Skin epidermis (tissue), 12 donors: ENCODE results near the gene RCOR2.

Experiments
- H3K27ac ChIP-seq, 21 experiments: fragments of 200-600 bp; sonication (generic) in 11 of 21; one replicate each; pipeline ENCODE4 v1.5.0; 2020; ENCODE audit warnings: mild to moderate bottlenecking in 3 of 21, inconsistent platforms in 2 of 21, moderate library complexity in 2 of 21
- H3K4me3 ChIP-seq, 7 experiments: fragments of 200-600 bp; sonication (generic) in 2 of 7; one replicate each; pipeline ENCODE4 v1.5.0; 2020; ENCODE audit warnings: inconsistent platforms in 2 of 7, mild to moderate bottlenecking in 2 of 7, moderate library complexity in 1 of 7

The RCOR2 gene

GRCh38 chr11:63884196-63884932 lies 32.6 kb downstream of the RCOR2 start:
- Histone ChIP-seq H3K4me3 (no peak overlapping the region), H3K27ac (peak overlapping the region in 6 of 21 experiments; percentile 12 to 54 (median 38))

- Histone ChIP-seq H3K4me3 (no peak overlapping the region), H3K27ac (peak overlapping the region in 6 of 21 experiments; percentile 12 to 54 (median 38))
Measured at GRCh38 chr11:63883791-63884190, 33.2 kb downstream of the RCOR2 start.

GRCh38 chr11:63882555-63883242 lies 34.3 kb downstream of the RCOR2 start:
- Histone ChIP-seq H3K4me3 (no peak overlapping the region), H3K27ac (peak overlapping the region in 2 of 21 experiments; percentile 0 to 31)

DNA sequence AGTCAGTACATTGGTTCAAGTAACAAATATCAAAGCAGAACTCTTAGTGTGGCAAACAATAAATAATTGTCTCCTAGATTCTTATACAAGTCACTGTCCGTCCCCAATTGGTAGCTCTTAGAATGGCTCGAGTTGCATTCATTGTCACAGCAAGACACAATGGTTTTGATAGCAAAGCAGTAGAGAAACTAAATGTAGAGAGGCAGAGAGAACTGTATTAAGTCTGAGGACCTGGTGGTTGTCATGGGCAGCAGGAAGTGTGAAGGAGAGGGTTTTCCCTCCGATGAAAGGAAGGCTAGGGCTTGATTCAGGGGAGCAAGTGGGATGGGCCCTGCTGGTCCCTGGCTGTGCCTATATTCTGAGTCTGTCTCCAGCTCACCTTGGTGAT lies 36.6 kb downstream of the RCOR2 start:
- peak overlapping the region in 5 of 21 experiments; percentile 13 to 54 (median 32) for H3K27ac ChIP-seq

GRCh38 chr11:63879598-63880402 lies 37.2 kb downstream of the RCOR2 start:
- H3K4me3 ChIP-seq: no peak overlapping the region
- H3K27ac ChIP-seq: peak overlapping the region in 14 of 21 experiments; percentile 3 to 75 (median 25)

More for the DNA sequence above, 36.6 kb downstream of the RCOR2 start:
- H3K4me3 ChIP-seq: no peak overlapping the region

- H3K27ac ChIP-seq: no peak overlapping the region
- no peak overlapping the region for H3K4me3 ChIP-seq
Measured at GRCh38 chr11:63877658-63878241, 39.2 kb downstream of the RCOR2 start.

DNA sequence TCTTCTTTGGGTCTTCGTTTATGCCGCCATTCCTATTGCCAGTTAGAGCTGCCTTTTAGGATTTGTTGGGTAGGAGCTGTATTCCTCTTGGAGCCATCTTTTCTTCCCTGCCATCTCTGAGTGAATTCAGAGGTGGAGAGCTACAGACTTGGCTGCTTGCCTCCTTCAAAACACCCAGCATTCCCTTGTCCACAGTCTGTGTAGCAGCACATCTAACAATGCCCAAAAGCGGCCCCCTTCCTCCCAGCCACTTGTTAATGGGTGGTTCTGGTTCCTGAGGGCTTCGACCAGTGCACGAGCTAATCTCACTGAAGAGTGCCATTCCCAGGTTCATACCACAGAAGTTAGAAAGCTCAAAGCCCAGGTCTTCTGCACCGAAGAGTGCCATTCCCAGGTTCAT lies 40.3 kb downstream of the RCOR2 start:
- Histone ChIP-seq H3K4me3 (no peak overlapping the region), H3K27ac (no peak overlapping the region)

DNA sequence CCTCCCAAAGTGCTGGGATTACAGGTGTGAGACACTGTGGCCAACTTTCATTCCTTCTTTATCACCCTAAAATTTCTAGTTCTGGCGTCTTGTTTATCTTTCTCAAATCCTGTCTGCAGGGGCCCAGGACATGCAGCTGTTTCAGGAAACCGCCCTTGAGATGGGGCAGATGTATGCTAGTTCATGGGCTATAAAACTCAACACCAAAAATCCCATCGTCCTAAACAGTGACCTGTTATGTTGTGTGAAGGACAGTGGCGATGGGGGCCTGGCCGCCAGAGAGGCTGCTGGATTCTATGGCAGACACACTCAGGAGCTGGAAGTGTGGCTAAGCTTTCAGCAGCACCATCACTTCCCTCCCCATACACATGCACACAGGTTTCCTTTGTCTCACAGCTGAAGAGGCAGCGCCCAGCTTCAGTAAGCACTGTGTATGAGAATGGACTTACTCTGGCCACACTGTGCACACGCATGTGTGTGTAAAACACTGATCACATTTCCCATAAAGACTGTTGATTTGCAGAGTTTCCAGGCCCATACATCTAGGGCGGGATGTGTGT lies 41.4 kb downstream of the RCOR2 start:
- Histone ChIP-seq H3K27ac (peak overlapping the region in 1 of 21 experiments; percentile 31), H3K4me3 (no peak overlapping the region)

DNA sequence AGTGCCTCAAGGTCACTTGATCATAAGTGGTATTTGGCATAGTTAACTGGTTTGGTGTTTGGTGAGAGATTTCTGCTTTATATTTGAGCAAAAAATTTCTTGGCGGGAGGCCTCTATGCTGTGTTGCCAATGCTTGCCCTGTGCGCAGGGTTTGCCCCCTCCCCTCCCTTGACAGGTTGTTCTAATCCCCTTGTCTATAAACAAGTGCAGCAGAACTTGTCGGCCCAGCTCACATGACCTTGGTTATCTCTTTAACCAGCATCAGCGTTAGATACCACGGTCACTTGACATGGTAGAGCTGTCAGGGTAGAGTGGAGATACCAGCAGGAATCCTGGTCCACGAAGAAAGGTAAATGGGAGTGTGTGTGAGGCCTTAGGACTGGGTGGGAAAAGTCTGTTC lies 42.5 kb downstream of the RCOR2 start:
- no peak overlapping the region for H3K4me3 ChIP-seq

DNA sequence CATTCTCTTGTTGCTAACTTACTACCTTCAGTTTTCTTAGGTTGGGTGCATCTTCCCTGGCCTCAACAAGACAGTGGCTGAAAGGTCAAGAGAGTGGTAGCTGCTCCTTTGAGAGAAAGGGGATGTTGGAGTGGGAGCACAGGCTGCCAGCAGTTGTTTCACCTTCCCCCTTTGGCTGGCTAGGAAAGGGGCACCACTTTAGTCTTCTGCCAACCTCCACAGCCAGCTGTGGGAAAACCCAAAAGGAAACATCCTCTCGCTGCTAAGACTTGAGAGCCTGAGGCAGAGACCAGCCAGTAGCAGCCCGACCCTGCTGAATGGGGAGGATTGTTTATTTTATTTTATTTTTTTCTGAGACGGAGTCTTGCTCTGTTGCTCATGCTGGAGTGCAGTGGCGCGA lies 43.7 kb downstream of the RCOR2 start:
- H3K4me3 ChIP-seq: no peak overlapping the region
- H3K27ac ChIP-seq: peak overlapping the region in 9 of 21 experiments; percentile 8 to 69 (median 51)

More for the DNA sequence above, 42.5 kb downstream of the RCOR2 start:
- H3K27ac ChIP-seq: peak overlapping the region in 7 of 21 experiments; percentile 0 to 63 (median 43)

DNA sequence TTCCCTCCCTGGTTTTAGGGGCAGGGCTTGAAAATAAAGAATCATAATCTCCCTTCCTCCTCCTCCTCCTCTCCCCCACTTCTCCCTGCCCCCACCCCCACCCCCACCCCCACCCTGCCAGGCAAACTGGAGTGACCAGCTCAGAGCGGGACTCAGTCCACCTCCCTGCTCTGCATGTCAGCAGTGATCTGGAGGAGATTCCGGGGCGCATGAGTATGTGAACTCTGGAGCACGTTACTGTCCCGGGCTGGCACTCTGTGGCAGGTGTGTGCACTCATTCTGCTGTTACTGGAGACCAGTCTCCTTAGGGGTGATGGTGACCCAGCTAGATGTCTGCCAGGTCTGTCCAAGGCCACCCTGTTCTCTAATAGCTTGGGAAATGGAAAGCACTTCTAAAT lies 44.2 kb downstream of the RCOR2 start:
- no peak overlapping the region for H3K4me3 ChIP-seq

GRCh38 chr11:63871962-63872799 lies 44.8 kb downstream of the RCOR2 start:
- Histone ChIP-seq H3K27ac (peak overlapping the region in 14 of 21 experiments; percentile 1 to 69 (median 44)), H3K4me3 (no peak overlapping the region)

More for the DNA sequence above, 44.2 kb downstream of the RCOR2 start:
- peak overlapping the region in 15 of 21 experiments; percentile 1 to 69 (median 45) for H3K27ac ChIP-seq

DNA sequence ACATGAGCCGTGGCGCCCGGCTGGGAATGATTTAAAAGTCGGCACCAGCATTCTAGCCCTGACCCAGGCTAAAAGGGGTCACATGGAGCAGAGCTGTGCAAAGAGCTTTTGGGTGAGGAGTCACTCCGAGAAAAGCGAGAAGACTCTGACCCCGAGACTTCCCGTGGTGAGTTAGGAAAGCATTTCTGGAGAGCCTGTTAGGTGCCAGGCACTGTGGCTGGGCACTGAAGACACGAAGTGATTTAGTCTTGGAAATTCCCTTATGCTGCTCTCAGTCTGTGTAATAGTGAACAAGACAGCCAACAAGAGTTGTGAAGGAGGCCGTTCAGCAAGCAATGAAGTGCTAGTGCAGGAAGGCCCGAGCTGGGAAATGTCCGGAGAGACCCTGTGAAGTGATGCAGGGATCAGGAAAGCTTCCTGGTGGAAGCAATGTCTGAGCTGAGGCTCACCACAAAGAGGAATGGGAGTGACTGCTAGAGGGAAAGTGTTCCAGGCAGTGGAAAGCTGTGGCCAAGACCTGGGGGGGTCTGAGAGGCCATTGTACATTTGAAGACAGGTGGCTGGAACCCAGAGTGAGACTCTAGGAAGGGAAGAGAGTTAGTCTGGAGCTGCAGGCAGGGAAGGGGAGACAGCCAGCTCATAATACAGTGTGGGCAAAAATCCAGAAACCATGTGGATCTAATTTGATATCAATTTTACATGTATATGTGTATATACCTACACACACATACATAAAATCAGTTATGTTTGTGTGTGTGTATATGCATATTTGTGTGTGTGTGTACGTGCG lies 46.4 kb downstream of the RCOR2 start:
- no peak overlapping the region for H3K4me3 ChIP-seq
- H3K27ac ChIP-seq: peak overlapping the region in 18 of 21 experiments; percentile 3 to 81 (median 58)

- Histone ChIP-seq H3K4me3 (no peak overlapping the region), H3K27ac (peak overlapping the region in 18 of 21 experiments; percentile 3 to 81 (median 58))
Measured at GRCh38 chr11:63869683-63870082, 47.3 kb downstream of the RCOR2 start.

DNA sequence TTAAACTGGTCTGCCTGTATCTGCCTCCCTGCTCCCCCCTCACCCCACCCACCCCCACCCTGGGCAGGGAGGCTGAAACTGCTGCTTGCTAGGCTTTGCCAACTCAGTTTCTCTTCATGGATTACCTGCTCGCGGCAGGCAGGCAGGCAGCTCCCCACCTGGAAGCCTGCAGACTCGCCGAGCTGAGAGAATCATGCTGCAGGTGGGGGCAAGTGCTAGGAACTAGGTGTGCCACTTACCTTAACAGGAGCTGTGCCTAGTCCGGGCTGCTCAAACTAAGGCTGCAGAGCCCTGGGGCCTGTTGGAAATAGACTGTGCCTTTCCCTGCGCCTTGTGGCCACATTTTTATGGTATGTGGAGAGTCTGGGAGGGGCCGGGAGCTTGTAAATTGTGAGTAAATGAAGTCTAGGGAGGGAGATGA lies 47.8 kb downstream of the RCOR2 start:
- H3K27ac ChIP-seq: peak overlapping the region in 19 of 21 experiments; percentile 3 to 81 (median 57)
- H3K4me3 ChIP-seq: no peak overlapping the region

DNA sequence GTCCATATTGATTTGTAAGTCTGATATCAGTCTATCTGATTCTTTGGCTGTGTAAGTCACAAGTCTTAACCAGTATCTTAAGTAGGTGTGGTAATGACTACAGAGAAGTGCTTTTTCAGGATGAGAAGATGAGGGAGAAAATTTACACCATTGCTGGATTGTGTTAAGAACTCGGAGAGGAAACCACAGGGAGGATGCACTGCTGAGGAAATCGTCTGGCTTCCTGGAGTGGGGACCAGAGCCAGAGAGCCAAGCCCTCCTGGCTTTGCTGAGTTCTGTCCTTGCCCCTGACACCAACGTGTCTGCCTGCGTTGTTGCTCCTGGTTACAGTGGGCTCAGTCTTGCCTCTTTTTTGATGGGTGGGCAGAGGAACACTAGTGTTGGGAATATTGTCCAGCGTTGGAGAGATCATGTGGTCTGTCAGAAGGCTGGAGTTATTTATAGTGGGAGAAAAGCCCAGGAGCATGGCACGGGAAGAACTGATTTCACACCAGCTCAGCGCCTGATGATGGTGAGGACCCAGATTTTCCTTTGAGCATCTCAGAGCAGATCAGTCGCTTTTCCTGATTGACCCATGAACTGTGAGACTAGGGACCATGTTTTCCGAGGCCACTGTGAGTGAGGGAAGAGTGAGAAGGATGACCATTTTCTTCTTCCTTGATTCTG lies 48.4 kb downstream of the RCOR2 start:
- H3K27ac ChIP-seq: peak overlapping the region in 16 of 21 experiments; percentile 3 to 81 (median 58)
- H3K4me3 ChIP-seq: no peak overlapping the region

DNA sequence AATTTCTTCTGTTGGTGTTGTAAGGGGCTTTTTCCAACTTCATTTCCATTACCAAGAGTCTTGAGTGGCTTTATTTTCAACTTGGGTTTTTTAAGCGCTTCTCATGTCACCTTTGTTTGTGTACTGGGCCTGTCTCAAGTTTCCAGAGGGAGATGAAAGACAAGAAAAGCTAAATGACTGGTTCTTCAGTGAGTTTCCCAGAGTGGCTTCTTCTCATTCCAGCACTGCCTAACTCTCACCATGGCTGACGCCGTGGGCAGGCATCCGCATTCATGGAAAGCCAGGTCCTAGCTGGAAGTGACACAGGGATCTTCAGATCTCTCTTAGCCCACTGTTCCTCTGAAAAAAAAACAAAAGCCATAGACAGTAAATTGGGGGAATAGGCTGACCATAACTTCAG lies 49.5 kb downstream of the RCOR2 start:
- Histone ChIP-seq H3K4me3 (no peak overlapping the region), H3K27ac (peak overlapping the region in 9 of 21 experiments; percentile 3 to 79 (median 53))
